ENCODE measurements around the gene ALKBH2.

ALKBH2 gene

DNA sequence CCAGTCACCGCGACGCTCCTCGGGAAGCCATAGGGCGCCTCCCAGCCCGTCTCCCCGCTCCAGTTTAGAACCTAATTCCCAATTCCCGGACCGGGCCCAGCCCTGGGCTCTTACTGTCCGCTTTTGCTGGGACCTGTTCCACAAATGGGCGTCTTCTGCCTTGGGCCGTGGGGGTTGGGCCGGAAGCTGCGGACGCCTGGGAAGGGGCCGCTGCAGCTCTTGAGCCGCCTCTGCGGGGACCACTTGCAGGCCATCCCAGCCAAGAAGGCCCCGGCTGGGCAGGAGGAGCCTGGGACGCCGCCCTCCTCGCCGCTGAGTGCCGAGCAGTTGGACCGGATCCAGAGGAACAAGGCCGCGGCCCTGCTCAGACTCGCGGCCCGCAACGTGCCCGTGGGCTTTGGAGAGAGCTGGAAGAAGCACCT is 4.9 kb upstream of the ALKBH2 start:
- ATAC-seq: peak; percentile 59
- TF ChIP-seq, protein P1, sequence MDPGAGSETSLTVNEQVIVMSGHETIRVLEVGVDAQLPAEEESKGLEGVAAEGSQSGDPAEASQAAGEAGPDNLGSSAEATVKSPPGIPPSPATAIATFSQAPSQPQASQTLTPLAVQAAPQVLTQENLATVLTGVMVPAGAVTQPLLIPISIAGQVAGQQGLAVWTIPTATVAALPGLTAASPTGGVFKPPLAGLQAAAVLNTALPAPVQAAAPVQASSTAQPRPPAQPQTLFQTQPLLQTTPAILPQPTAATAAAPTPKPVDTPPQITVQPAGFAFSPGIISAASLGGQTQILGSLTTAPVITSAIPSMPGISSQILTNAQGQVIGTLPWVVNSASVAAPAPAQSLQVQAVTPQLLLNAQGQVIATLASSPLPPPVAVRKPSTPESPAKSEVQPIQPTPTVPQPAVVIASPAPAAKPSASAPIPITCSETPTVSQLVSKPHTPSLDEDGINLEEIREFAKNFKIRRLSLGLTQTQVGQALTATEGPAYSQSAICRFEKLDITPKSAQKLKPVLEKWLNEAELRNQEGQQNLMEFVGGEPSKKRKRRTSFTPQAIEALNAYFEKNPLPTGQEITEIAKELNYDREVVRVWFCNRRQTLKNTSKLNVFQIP (CRISPR knock-in tag; IDR thresholded peaks at IDR 0.05; ENCODE audit: borderline replicate concordance, low read depth): no peak

DNA sequence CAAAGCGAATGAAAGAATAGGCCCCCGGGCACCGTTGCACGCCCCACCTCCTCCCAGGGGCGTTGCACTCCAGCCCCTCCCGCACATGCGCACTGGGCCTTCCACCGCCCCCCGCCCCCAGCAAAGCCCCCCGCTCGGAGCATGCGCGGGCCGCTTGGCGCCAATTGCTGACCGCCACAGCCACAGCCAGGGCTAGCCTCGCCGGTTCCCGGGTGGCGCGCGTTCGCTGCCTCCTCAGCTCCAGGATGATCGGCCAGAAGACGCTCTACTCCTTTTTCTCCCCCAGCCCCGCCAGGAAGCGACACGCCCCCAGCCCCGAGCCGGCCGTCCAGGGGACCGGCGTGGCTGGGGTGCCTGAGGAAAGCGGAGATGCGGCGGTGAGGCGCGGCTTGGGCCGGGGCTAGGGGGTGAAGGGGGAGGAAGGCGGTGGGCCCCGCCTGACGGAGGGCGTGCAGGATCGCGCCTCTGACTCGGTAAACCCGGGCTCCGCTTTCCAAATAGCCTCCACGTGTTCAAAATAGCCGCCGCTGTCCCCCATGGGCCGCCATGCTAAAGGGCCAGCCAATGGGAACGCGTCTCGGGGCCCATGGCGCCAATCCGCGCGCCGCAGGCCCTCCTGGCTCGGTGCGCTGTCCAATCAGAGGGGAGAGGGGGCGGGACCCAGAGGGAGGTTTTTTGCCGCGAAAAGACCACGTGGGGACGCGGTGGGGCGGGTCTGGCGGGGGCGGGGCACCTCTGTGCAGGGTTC is 4.3 kb upstream of the ALKBH2 start, which contains the start of gene UNG:
Gene UNG, plus strand, starts transcription at position 163 of the 748 bp plus-strand sequence. Its CDS starts 83 bp downstream, at position 246.
- ATAC-seq: peak; percentile 97
- TF ChIP-seq BACH2 (CRISPR knock-in tag; IDR thresholded peaks at IDR 0.05; ENCODE audit: borderline replicate concordance) (no peak), ZC3H10 (CRISPR knock-in tag; IDR thresholded peaks at IDR 0.05) (no peak), ZNF8 (CRISPR knock-in tag; IDR thresholded peaks at IDR 0.05) (no peak), ZFP3 (CRISPR knock-in tag; IDR thresholded peaks at IDR 0.05) (no peak)
- TF ChIP-seq, protein P2, sequence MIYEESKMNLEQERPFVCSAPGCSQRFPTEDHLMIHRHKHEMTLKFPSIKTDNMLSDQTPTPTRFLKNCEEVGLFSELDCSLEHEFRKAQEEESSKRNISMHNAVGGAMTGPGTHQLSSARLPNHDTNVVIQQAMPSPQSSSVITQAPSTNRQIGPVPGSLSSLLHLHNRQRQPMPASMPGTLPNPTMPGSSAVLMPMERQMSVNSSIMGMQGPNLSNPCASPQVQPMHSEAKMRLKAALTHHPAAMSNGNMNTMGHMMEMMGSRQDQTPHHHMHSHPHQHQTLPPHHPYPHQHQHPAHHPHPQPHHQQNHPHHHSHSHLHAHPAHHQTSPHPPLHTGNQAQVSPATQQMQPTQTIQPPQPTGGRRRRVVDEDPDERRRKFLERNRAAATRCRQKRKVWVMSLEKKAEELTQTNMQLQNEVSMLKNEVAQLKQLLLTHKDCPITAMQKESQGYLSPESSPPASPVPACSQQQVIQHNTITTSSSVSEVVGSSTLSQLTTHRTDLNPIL (CRISPR knock-in tag; IDR thresholded peaks at IDR 0.05; ENCODE audit: low read depth): no peak
- TF ChIP-seq, protein P1 (CRISPR knock-in tag; IDR thresholded peaks at IDR 0.05; ENCODE audit: borderline replicate concordance, low read depth): no peak

DNA sequence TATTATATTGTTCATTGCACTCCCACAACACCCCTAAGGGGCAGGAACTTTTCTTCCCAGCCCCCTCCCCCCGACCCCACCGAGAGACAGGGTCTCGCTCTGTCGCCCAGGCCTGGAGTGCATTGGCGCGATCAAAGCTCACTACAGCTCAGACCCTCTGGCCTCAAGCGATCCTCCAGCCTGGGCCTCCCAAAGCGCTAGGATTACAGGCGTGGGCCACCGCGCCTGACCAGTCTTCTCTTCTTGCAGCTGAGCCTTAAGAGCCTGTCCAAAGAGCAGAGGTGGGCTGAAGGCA is 3.8 kb upstream of the ALKBH2 start:
- TF ChIP-seq, protein P3, sequence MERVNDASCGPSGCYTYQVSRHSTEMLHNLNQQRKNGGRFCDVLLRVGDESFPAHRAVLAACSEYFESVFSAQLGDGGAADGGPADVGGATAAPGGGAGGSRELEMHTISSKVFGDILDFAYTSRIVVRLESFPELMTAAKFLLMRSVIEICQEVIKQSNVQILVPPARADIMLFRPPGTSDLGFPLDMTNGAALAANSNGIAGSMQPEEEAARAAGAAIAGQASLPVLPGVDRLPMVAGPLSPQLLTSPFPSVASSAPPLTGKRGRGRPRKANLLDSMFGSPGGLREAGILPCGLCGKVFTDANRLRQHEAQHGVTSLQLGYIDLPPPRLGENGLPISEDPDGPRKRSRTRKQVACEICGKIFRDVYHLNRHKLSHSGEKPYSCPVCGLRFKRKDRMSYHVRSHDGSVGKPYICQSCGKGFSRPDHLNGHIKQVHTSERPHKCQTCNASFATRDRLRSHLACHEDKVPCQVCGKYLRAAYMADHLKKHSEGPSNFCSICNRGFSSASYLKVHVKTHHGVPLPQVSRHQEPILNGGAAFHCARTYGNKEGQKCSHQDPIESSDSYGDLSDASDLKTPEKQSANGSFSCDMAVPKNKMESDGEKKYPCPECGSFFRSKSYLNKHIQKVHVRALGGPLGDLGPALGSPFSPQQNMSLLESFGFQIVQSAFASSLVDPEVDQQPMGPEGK (CRISPR knock-in tag; IDR thresholded peaks at IDR 0.05; ENCODE audit: borderline replicate concordance): no peak
- no peak for TF ChIP-seq ZFP30 (CRISPR knock-in tag; IDR thresholded peaks at IDR 0.05)
- TF ChIP-seq SNAI2 (CRISPR knock-in tag; IDR thresholded peaks at IDR 0.05): no peak
- TF ChIP-seq ESRRG (CRISPR knock-in tag; IDR thresholded peaks at IDR 0.05): no peak
- no peak for TF ChIP-seq ZNF70 (CRISPR knock-in tag; IDR thresholded peaks at IDR 0.05)
- TF ChIP-seq, protein P4, sequence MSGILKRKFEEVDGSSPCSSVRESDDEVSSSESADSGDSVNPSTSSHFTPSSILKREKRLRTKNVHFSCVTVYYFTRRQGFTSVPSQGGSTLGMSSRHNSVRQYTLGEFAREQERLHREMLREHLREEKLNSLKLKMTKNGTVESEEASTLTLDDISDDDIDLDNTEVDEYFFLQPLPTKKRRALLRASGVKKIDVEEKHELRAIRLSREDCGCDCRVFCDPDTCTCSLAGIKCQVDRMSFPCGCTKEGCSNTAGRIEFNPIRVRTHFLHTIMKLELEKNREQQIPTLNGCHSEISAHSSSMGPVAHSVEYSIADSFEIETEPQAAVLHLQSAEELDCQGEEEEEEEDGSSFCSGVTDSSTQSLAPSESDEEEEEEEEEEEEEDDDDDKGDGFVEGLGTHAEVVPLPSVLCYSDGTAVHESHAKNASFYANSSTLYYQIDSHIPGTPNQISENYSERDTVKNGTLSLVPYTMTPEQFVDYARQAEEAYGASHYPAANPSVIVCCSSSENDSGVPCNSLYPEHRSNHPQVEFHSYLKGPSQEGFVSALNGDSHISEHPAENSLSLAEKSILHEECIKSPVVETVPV (CRISPR knock-in tag; IDR thresholded peaks at IDR 0.05): no peak
- TF ChIP-seq, protein P1 (CRISPR knock-in tag; IDR thresholded peaks at IDR 0.05; ENCODE audit: borderline replicate concordance, low read depth): no peak
- no peak for TF ChIP-seq OSR1 (CRISPR knock-in tag; IDR thresholded peaks at IDR 0.05)
- TF ChIP-seq RARB (CRISPR knock-in tag; IDR thresholded peaks at IDR 0.05): no peak
- no peak for TF ChIP-seq ZFP3 (CRISPR knock-in tag; IDR thresholded peaks at IDR 0.05)
- no peak for TF ChIP-seq CSDC2 (CRISPR knock-in tag; IDR thresholded peaks at IDR 0.05)
- TF ChIP-seq TCF4 (CRISPR knock-in tag; IDR thresholded peaks at IDR 0.05; ENCODE audit: borderline replicate concordance): no peak
- TF ChIP-seq PPARA (CRISPR knock-in tag; IDR thresholded peaks at IDR 0.05; ENCODE audit: borderline replicate concordance): no peak
- TF ChIP-seq ARNTL (CRISPR knock-in tag; IDR thresholded peaks at IDR 0.05; ENCODE audit: borderline replicate concordance, low read depth): no peak
- TF ChIP-seq ZC3H10 (CRISPR knock-in tag; IDR thresholded peaks at IDR 0.05): no peak
- TF ChIP-seq, protein P2 (CRISPR knock-in tag; IDR thresholded peaks at IDR 0.05; ENCODE audit: low read depth): no peak
- no peak for ATAC-seq
